Cerebellar nuclear complex (tissue), 1 donor: ENCODE results near the gene GRM7.

ENCODE experiments used
- DNase-seq, 2 experiments: peaks; one replicate each; lab custom pipeline; 2025; lab: John Stamatoyannopoulos, UW

The GRM7 gene

DNA sequence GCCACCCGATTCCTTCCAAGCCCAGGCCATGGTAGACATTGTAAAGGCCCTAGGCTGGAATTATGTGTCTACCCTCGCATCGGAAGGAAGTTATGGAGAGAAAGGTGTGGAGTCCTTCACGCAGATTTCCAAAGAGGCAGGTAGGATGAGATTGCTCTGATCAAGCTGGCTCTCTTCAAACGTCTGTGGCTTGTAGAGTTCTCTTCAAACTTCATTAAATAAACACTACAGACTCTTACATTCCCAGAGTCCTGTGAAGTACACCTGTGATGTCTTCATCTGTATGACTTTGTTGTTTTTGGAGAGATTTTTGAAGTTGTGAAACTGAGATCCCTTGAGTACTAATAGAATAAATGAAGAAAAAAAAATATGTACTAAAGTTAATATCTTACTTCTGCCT lies 285.6 kb downstream of the GRM7 start:
- DNase-seq: no peak

DNA sequence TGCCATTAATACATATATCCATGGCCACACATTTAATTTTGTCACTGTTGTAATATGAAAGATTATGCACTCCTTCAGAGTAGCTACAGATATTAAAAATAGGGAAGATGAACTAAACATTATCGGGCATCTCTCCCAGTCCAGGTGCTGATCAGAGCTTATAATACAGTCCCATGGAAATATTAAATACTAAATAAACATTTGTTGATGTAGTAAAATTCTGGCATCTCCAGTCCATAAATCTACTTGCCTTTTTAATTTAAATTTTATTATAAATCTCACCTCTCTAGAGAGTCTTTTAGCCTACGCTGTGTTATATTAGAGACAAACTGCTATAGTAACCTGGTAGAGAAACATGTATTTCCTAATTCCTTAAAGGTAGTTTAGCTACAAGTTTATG lies 297.6 kb downstream of the GRM7 start:
- no peak for DNase-seq

DNA sequence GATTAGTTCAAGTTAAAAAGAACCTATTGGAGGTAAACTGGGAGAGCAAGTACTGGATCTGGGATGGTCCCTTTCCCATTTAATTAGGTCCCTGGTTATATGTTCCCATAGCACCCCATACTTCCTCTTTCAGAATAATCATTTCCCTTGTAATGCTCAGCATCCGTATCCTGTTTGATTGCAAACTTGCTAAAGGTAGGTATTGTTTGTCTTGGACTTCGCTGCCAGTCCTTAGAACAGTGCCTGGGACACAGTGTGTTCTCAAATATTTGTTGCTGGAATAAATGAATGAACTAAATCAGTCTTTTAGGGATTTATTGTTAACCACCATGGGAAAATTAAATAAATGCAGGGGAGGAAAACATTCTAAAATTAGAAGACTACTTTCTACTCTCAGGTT lies 299.8 kb downstream of the GRM7 start:
- DNase-seq: no peak

DNA sequence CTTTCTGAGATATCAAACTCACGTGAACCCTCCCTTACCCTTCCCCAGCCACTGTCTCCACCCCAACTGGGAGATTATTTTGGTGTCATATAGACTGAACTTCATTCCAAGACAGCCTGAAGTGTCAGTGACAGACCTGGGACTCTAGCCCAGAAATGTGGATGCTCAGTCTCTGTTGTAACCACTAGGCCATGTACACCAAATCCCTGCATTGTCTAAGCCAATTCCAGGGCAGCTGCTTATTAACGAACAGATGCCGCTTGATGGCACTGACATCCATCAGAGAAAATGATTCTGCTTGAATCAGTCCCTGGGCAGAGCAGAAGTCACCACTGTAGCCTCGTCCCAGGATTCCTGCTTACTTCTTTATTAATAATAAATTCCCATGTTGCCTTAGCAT lies 305.5 kb downstream of the GRM7 start:
- DNase-seq: no peak

DNA sequence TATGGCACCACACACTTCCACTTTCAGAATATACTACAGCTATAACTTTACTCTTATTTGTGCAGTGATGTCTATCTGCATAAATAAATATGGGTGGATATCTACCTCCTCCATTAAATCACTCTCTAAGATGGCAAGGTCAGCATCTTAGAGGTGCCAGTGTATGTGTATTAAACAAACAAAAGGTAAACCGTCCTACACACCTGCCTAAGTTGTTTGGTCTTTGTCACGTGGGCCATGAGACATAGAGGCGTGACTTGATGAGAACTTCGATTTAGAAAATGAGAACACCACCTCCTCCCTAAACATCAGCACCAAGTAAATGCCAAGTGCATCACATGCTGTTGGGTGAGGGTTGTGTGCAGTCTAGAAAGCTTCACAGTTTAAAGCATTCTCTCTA lies 310.6 kb downstream of the GRM7 start:
- DNase-seq: no peak

DNA sequence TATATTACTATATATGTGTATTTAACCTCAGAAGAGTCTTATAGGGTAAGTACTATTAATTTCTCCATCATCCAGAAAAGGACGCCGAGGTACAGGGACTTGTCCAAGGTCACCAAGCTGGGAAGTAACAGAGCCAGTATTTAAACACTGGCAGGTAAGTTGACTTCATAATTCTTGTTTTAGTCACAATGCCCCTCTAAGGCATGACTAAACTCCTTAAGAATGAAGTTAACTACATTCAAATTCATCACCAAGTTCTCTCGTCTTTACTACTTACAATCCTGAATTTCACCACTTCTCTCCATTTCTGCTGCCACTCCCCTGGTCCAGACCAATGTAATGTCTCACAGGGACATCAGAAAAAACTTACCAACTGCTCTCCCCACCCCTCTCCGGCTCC lies 312.1 kb downstream of the GRM7 start:
- no peak for DNase-seq

DNA sequence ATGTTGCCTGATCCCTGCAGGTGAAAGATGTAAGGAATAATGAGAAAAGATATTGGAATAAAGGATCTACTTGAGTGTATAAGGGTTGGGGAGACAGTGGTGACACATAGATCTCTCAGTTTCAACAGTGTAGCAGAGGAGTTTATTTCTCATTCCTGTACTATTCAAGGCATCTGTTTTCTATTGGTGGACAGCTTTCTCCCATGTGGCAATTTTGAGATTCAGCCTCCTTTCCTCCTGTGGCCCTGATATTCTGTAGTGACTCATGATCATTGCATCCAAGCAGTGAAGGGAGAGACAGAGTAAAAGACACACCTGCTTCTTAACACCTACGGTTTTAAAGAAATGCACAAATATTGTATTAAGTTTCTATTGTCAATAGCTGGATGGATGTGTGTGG lies 327.6 kb downstream of the GRM7 start:
- DNase-seq: no peak

DNA sequence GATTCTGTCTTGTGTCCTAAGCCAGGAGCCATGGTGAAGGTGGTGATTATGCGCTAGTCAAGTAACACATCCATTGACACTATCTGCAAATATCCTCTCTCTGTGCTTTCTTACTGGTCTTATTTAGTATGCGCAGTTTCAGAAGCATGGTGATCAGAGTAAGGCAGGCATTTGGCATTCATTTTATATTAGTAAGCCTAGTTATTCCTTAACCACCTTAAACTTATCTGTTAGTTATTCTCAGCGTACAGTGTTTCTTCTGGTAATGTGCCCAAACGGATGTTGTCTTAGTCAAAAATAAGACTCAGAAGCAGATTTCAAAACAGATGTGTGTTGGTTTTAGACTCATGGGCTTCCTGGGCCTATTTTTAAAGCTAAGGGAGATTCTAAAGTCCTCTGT lies 329.2 kb downstream of the GRM7 start:
- DNase-seq: no peak

DNA sequence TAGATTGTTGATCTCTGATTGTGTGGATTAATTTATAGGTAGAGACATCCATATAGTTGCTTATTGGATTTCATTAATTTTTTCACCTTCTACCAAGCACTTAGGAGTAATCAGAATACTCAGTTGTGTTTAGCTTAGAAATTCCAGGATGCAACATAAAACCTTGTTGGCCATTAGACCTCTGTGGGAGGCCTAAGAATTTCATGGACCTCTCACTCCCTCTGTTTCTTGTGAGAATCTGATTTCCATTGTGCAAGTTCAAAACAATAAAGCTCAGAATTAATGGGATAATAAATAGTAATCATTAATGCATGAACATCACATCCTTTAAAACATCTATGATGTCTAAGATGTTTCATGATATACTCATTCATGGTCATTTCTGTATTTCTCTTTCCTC lies 332.4 kb downstream of the GRM7 start:
- no peak for DNase-seq

DNA sequence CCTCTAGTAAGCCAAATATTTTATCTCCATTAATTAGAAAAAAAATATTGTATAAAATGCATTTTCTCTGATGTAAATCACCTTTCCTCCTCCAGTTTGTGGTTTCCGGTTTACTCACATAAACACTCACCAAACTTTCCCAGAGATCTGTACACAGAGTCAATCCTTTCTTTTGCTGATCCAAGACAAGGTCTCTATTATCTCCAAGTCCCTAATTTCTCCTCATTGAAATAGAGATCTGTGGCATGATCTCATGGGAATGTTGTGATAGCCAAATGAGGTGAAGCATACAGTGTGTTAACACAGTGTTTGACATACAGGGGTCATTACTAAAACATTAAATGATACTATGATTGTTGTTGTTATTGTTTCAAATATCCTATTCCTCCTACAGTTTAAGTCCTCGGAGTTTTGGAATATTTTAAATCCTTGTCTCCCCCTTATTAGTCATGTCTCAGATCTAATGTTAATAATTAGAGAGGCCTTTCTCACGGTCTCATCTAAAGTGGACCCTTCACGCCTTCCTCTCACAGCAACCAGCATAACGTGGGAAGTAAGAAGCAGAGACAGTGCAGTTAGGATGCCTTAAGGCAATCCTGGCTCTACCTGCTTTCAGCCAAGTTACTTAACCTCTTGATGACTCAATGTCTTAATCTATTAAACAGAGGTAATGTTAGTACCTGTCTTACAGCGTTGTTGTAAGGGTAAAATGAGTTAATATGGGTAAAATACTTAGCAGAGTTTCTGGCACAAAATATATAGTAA lies 333.3 kb downstream of the GRM7 start:
- DNase-seq: no peak

DNA sequence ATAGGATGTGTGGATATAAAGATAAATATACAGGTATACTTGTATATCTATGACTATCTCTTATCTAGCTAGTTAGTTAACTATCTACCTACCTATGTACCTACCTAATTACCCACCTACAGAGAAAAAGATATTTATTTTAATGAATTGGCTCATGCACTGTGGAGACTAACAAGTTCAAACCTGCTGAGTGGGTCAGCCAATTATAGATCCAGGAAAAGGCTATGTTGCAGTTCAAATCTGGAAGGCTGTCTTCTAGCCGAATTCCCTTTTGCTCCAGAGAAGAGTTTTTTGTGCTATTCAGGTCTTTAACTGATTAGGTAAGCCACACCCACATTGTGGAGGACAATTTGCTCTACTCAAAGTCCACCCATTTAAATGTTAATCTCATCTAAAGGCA lies 335.0 kb downstream of the GRM7 start:
- no peak for DNase-seq

DNA sequence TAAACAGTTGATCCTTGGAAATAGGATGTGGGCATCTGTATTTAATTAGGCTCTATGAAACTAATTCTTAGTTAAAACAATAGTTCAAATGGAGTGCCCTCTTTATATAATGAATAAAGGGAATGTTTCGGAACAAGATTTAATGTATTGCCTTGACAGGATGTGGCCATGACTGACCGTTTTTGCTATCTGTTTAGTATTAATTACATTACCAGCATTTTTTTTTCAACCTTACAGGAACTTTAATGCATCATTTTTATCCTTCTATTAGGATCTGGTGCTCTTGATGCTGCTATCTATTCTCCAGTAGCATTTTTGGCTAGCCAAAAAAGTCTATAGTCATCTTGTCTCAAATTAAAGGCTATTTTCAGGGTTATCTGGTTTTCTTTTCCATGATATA lies 340.9 kb downstream of the GRM7 start:
- no peak for DNase-seq

DNA sequence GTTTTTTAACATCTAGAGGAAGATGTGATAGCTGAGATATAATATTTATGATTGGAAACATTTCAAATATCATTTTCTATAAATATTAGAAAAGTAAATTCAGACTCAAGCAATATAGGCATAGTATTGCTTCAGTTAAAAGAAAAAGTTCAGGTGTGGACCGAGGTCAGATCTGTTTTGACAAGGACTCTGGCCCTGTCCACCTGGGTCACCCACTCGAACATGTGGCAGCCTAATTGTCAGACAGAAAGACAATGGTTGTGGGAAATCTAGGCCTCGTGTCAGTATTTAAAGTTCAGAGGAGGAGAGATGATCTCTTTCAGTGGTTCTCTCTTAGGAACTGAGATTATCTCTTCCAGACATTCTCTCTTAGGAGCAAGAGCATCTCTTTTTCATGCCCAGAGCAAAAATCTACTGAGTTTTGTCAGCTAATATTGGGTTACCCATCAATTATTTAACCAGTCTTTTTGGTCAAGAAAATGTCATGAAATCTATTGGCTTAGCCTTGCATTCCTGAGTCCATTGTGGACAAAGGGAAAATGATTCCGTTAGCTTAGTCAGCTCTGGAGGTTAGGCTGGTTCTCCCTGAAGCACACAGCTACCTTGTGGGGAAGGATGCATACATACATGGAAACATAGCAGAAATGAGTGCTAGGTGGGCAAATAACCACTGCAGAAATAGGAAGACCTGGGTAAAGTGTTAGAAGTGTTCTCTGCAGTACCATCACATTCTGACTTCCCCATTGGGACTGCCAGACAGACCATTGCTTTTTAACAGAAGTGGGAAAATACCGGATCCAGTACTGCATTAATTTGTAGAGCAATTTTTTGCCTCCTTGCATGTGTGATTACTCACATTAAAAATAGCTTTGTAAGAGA lies 343.3 kb downstream of the GRM7 start:
- no peak for DNase-seq

DNA sequence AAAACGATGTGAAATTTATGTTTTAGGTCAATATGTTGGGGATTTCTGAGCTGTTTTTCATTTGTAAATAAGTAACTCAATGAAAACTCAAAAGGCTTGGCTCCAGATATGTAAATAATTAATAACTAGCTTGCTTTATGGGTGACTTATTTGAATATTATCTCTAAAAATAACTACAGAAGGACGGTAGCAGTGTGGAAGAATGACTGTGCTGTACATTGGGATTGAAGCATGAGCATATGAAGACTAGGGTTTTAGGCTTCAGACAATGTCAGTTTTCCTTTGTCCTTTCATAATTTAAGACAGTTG lies 343.9 kb downstream of the GRM7 start:
- no peak for DNase-seq

DNA sequence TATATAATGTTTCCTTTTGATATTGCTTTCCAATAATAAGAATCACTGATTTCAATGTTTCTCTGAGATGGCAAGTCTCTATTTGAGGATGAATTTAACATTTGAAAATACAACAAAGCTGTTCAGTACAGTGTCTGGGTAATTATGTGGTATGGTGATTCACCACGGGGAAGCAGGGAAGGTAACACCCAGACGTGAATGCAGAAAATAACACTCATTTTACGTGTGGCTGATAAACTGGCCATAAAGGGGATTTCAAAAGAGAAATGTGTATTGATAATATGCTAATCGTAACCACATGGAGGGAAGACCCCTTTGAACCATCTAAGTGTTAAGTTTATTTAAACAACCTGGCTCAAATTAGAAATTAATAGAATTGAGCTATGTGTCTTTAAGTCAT lies 344.6 kb downstream of the GRM7 start:
- no peak for DNase-seq

DNA sequence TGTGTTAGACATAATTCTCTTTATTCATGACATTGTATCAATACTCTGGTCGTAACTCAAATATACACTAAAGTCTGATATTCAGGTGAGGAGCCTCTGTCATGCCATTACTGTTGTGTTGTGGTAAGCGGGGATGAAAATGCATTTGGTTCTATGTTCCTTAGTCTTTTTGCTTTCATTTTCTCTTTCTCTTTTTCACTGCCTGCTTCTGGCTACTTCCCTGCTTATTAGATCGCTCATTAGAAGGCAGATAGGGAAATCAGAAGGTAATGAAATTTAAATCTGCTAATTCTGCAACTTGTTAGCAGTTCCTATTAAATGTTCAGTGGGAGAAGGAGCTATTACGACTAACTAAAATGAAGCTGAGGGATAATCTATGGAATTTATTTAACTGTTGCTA lies 345.0 kb downstream of the GRM7 start:
- DNase-seq: no peak

DNA sequence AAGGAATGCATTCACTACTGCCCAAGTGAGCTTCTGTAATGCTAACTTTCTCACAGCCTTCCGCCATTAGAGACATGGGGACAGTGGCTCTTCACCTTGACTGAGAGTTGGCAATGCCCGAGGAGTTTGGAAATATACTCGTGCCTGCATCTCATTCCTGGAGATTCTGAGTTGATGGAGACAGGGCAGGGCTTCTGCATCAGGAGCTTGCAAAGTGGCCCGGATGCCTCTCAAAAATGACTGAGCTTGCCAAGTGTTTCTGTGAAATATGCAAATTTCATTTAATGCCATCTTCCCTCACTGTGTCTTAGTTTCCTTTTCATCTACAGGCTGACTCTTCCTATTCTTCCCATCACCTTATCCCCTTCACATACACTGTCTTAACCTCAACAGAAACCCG lies 346.2 kb downstream of the GRM7 start:
- no peak for DNase-seq

DNA sequence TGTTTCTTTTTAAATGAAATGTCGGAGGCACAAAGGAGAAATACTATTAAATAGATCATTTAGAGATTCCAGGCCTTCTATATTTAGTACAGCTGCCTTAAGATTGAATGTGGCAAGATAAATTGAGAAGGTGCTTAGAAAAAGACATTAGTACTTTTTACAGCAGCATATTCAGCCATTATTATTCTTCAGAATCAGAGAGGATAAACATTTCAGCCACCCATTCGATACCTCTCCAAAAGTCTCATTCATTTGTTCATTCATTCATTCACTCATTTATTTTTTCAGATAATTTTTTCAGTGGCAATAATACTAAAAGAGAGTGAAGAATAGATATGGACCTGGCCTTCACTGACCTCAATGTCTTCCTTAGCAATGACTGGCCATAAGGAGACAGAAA lies 347.0 kb downstream of the GRM7 start:
- no peak for DNase-seq

DNA sequence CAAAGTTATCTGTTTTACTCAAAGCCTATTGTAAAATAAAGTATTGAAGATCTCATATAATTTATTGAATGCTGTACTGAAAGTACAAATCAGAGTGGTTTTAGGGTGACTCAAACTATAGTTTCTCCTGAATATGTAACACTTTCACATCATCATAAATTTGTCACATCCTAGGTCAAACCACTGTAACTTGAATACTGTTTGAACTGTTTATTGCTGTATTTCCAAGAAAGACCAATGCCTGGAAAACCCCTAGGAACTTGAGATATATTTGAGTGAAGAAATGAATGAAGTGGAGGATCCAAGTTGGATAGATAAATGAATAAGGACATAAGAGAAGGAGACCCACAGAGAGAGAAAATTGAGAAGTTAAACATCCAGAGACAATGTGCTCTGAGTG lies 348.2 kb downstream of the GRM7 start:
- DNase-seq: no peak

DNA sequence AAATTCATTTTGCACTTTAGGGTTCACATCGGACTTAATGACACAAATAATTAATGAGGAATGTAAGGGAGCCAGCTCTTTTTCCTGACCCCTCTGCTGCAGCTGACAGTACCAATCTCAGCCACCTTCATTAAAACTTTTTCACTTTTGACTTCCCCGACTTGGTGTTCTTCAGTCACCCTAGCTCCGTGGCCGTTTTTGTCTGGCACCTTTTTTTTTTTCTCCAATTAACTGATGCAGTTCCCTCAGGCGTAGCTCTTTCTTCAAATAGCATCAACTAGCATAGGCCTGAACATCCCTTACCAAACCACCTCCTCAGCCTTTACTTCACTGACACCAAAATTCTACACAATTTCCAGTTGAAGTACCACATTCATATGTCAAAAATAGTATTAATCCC lies 350.8 kb downstream of the GRM7 start:
- no peak for DNase-seq

DNA sequence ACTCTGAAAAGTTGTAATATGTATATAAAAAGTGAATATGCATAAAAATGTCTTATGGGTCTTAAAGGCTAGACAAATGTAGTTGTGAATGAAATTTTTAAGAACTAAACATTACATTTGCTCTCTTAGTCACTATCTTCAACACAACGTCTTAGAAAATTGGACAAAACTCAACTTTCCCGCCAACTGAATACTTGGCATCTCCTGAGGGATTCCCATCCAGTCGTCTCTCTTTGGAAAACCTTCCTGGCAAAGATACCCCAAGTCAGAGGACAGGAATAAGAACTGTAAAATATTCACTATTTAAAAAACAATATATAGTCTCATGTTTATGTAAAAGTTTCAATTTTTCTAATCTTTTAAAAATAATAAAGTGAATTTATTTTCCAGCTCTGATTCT lies 354.8 kb downstream of the GRM7 start:
- no peak for DNase-seq

DNA sequence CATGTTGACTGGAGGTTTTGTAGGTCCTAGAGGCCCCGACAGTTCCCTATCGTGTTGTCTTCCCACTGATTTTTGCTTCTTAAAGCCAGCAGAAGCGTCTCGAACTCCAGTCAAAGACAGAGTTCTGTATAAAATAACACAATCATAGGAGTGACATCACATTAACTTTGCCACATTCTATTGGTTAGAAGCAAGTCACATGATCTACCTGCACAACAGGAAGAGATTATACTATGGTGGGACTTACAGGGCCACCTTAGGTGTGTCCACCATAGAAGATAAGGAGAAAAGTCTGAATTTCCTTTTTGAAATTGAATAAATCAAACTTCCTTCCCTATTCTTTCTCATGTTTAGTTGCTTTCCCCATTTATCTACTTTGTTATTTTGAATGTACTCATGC lies 365.5 kb downstream of the GRM7 start:
- no peak for DNase-seq

DNA sequence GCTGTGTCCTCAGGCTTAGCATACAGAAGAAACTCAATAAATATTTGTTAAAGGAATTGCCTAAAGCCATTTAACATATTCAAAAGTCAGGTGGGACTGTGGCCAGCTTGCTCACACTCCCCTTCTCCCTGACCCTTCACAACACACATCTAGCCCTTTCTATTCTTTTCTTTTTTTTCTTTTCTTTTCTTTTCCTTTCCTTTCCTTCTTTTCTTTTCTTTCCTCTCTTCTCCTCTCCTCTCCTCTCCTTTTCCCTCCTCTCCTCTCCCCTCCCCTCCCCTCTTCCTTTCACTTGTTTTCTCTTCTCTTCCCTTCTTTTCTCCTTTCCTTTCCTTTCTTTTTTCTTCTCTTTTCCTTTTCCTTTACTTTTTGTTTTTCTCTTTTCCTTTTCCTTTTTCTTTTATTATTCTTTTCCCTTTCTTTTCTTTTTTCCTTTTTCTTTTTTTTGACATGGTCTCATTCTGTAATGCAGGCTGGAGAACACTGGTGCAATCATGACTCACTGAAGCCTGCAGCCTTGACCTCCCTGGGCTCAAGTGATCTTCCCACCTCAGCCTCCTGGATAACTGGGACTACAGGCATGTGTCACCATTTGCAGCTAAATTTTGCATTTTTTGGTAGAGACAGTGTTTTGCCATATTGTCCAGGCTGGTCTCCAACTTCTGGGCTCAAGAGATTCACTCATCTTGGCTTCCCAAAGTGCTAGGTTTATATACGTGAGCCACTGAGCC lies 377.8 kb downstream of the GRM7 start:
- DNase-seq: no peak
